NCI-H128 (cell line): ENCODE results near the gene CLEC4G.

Experiments used
- DNase-seq: peaks from one replicate; lab custom pipeline; 2025; ENCODE audit not compliant: unreplicated experiment; lab: John Stamatoyannopoulos, UW

The CLEC4G gene

GRCh38 chr19:7729831-7730285 is 2.1 kb downstream of the CLEC4G start:
- DNase-seq, result no peak

DNA sequence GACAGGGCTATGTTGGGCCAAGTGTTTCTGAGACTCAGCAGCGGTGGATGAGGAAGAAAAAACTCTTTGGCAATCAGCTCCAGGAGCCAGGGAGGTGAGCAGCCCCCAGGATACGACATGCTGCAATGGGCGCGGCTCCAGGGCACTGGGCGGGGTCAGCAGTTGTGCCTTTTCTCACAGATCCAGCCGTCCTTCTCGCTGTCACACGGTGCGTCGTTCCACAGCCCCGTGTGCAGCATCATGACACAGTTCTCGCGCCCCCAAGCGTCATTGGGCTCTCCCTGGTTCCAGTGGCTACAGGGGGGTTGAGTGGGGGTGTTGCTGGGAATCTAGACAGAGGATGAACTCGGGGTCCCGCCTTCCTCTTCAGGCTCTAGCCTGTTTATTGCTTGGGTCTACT is 2.7 kb downstream of the CLEC4G start:
- no peak for DNase-seq

DNA sequence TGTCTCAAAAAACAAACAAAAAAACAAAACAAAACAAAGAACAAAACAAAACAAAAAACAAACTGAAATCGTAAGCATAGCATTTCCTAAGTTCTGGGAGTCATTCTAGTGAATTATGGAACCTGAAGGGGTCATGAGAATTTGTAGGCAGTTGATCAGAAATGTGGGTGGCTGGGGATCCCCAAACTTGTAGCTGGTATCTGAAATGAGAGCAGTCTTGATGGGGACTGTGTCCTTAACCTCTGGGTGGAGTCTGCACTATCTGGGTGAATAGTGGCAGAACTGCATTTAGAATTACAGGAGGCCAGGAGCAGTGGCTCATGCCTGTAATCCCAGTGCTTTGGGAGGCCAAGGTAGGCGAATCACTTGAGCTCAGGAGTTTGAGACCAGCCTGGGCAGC is 6.1 kb downstream of the CLEC4G start:
- no peak for DNase-seq

GRCh38 chr19:7722231-7722651 is 9.7 kb downstream of the CLEC4G start:
- DNase-seq, result no peak

- DNase-seq, result no peak
Observed at GRCh38 chr19:7720351-7720750, 11.6 kb downstream of the CLEC4G start.

DNA sequence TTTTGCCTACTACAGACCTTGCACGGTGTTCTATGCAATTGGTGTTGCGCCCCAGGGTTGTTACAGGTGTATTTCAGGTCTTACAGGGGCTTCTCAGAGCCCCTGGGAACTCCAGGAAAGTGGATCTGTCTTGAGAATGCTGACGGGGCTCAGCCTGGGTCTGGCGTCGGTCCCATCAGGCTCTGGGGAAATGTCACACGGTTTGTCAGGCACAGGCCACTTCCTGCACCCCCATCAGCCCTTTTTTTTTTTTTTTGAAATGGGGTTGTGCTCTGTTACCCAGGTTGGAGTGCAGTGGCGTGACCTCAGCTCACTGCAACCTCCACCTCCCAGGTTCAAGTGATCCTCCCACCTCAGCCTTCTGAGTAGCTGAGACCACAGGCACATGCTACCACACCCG is 13.2 kb downstream of the CLEC4G start:
- DNase-seq, result no peak

- no peak for DNase-seq
Observed at GRCh38 chr19:7716762-7717161, 15.1 kb downstream of the CLEC4G start.

- DNase-seq, result no peak
Observed at GRCh38 chr19:7715671-7716070, 16.2 kb downstream of the CLEC4G start.

GRCh38 chr19:7710616-7711015 is 21.3 kb downstream of the CLEC4G start:
- DNase-seq, result no peak

DNA sequence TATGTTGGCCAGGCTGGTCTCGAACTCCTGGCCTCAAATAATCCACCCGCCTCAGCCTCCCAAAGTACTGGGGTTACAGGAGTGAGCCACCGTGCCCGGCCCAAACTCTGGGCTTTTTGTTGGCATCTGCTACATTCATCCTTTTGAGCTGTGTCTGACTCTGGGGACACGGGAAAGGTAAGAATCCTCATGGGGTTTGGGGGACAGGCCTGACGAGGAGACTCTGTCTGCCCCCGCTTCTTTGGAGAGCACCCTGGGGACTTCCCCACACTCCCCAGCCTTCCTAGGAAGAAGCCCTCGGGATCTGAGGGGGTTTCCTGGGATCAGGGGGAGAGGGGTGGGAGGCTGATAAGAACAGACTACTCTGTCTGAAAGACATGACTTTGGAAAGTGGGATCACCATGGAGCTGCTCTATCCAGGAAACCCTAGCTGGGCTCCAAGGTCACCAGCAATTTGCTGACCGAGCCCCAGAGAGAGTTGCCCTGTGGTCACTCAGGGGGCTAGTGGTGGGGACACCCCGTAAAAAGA is 21.9 kb downstream of the CLEC4G start:
- DNase-seq, result no peak

DNA sequence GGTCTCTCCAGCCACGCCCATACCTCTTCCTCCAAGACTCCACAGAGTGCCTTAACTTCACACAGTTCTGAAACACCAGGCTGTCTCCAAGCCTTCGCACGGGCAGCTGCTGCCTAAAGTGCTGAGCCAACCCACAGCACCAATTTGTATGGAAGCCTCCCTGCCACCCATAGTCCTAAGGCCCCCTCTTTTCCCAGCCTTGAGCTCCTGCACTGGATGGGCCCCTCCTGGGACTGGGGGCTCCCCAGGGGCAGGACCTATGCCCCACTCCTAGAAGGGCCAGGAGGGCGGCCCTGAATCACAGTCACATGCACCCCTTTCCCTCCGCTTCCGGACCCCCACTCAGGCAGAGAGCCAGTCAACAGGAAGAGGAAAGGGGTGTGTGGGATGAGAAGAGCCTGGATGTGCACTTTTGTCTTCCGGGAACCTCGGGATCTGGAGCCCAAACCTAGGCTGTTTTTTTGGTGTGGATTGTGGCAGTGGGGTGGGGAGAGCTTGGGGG is 24.9 kb downstream of the CLEC4G start:
- DNase-seq, result no peak

GRCh38 chr19:7706188-7706954 is 25.5 kb downstream of the CLEC4G start:
- no peak for DNase-seq

DNA sequence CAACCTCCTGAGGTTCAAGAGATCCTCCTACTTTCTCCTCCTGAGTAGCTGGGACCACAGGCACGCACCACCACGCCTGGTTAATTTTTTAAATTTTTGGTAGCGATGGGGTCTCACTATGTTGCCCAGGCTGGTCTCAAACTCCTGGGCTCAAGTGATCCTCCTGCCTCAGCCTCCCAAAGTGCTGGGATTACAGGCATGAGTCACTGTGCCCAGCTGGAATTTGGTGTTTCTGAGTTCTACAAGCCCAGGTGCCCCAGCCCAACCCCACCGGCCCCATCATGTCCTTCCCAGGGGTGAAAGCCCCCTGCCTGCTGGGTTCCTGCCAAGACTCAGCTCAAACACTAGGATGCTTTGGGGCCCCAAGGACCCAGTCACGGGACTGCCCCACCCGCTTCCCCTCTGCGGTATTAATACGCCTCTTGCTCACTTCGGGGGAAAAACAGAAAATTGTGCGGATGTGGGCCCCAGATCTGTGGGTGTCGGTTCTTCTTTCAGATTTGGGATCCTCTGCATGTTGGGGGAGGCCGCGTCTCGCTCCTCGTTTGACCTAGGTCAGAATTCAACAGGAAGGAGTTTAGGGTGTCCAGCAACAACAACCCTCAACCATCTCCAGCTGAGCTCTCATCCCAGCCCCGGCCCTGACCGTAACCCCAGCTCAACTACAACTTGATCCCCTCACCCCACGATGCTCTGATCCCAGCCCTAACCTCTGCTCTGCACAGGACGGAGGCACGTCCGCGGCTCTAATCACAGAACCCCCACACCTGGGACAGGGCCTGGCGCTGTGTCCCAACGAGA is 26.3 kb downstream of the CLEC4G start:
- no peak for DNase-seq

- no peak for DNase-seq
Observed at GRCh38 chr19:7704280-7705060, 27.4 kb downstream of the CLEC4G start.

DNA sequence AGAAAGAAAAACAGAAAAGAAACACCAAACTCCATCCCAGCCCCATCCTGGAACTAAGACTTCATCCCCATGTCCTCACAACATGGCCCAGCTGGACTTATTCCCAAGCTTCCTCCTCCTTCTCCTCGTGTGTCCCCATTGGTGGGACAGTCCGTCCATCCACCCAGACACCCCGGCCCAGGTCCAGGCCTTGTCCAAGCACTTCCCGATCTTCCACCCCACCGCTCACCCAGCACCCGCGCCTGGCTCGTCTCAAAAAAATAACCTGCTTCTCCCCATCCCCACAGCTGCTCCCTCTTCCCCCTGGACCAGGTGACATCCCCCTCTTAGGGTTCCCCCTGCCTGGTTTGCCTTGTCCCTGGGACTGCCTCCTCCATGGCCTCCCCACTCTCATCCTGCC is 28.6 kb downstream of the CLEC4G start:
- no peak for DNase-seq

DNA sequence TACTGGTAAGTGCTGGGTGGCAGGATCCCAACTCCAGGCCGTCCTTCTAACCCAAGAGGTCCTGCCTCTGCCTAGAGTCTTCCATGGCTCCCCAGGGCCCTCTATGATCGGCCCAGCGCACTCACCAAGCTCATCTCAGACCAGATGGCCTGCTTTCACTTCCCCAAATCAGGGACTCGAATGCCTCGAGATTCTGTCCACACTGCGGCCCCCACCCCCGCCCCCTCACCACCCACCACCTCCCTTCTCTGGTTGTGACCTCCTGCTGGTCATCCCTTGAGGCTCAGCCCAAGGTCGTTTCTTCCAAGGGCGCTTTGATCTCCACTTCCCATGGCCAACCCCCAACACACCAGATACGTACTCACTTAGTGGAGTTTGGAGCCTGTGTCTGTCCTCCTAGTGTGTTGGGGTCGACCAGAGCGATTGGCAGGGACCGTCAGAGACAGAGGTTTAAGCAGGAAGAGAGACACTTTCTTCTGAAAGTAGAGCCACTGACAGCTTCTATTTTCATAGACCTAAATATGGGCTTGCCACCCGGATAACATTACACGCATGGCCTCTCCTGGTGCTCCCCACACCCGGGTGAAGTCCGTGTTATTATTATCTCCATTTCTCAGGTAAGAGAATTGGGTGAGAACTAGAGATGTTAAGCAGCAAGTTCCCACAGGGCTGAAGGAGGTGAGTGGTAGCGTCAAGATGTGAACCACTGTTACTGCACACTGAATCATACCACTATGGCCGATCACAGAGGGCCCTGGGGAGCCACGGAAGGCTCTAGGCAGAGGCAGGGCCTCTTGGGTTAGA is 30.1 kb downstream of the CLEC4G start, which contains the start of gene FCER2:
Gene FCER2, minus strand, starts transcription at position 478 of the 804 bp plus-strand sequence. CDS start 2,371 bp downstream, outside the sequence.
- no peak for DNase-seq

- no peak for DNase-seq
Observed at GRCh38 chr19:7701049-7701653, 30.8 kb downstream of the CLEC4G start.

- no peak for DNase-seq
Observed at GRCh38 chr19:7699417-7700401, 32.2 kb downstream of the CLEC4G start.
